HG03196 (cell line): Measurements from ENCODE around the gene NRXN2.
"Not testable (repeated sequence)": the region's sequence is repeated elsewhere in the genome, so short reads cannot be mapped to it uniquely, and the experiment has no call there.

ENCODE experiments used
- ATAC-seq: cut with Tn5 transposase; IDR thresholded peaks from one replicate; pipeline ENCODE4 v1.9.1; 2021; ENCODE audit not compliant: unreplicated experiment

Gene NRXN2

GRCh38 chr11:64569300-64569970 is 153.6 kb downstream of the NRXN2 start:
- no peak for ATAC-seq

GRCh38 chr11:64568584-64569140 is 154.3 kb downstream of the NRXN2 start:
- no peak for ATAC-seq

GRCh38 chr11:64568041-64568571 is 154.9 kb downstream of the NRXN2 start:
- ATAC-seq: no peak

- ATAC-seq: no peak
These were observed 155.8 kb downstream of the NRXN2 start for GRCh38 chr11:64566915-64567891.

- no peak for ATAC-seq
These were observed 156.7 kb downstream of the NRXN2 start for GRCh38 chr11:64566042-64566914.

GRCh38 chr11:64564947-64565889 is 157.8 kb downstream of the NRXN2 start:
- no peak for ATAC-seq

- no peak for ATAC-seq
These were observed 158.6 kb downstream of the NRXN2 start for GRCh38 chr11:64564419-64564818.

GRCh38 chr11:64563966-64564365 is 159.0 kb downstream of the NRXN2 start:
- ATAC-seq: no peak

- ATAC-seq: no peak
These were observed 160.2 kb downstream of the NRXN2 start for GRCh38 chr11:64562723-64563351.

GRCh38 chr11:64561984-64562722 is 160.8 kb downstream of the NRXN2 start:
- ATAC-seq: no peak

- not testable (repeated sequence) for ATAC-seq
These were observed 161.6 kb downstream of the NRXN2 start for GRCh38 chr11:64561429-64561828.

GRCh38 chr11:64560941-64561340 is 162.1 kb downstream of the NRXN2 start:
- ATAC-seq: no peak

- no peak for ATAC-seq
These were observed 162.7 kb downstream of the NRXN2 start for GRCh38 chr11:64560139-64560771.

- ATAC-seq: no peak
These were observed 163.5 kb downstream of the NRXN2 start for GRCh38 chr11:64559351-64560138.

- ATAC-seq: no peak
These were observed 164.1 kb downstream of the NRXN2 start for GRCh38 chr11:64558869-64559268.

GRCh38 chr11:64558065-64558745 is 164.8 kb downstream of the NRXN2 start:
- no peak for ATAC-seq
